ENCODE results near the gene OSBPL7.
A peak's percentile ranks its signal among the peaks of the same experiment; 100 is the strongest.

Gene OSBPL7, protein sequence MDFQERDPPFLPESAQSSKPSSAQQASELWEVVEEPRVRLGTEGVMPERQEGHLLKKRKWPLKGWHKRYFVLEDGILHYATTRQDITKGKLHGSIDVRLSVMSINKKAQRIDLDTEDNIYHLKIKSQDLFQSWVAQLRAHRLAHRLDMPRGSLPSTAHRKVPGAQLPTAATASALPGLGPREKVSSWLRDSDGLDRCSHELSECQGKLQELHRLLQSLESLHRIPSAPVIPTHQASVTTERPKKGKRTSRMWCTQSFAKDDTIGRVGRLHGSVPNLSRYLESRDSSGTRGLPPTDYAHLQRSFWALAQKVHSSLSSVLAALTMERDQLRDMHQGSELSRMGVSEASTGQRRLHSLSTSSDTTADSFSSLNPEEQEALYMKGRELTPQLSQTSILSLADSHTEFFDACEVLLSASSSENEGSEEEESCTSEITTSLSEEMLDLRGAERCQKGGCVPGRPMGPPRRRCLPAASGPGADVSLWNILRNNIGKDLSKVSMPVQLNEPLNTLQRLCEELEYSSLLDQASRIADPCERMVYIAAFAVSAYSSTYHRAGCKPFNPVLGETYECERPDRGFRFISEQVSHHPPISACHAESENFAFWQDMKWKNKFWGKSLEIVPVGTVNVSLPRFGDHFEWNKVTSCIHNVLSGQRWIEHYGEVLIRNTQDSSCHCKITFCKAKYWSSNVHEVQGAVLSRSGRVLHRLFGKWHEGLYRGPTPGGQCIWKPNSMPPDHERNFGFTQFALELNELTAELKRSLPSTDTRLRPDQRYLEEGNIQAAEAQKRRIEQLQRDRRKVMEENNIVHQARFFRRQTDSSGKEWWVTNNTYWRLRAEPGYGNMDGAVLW

DNA sequence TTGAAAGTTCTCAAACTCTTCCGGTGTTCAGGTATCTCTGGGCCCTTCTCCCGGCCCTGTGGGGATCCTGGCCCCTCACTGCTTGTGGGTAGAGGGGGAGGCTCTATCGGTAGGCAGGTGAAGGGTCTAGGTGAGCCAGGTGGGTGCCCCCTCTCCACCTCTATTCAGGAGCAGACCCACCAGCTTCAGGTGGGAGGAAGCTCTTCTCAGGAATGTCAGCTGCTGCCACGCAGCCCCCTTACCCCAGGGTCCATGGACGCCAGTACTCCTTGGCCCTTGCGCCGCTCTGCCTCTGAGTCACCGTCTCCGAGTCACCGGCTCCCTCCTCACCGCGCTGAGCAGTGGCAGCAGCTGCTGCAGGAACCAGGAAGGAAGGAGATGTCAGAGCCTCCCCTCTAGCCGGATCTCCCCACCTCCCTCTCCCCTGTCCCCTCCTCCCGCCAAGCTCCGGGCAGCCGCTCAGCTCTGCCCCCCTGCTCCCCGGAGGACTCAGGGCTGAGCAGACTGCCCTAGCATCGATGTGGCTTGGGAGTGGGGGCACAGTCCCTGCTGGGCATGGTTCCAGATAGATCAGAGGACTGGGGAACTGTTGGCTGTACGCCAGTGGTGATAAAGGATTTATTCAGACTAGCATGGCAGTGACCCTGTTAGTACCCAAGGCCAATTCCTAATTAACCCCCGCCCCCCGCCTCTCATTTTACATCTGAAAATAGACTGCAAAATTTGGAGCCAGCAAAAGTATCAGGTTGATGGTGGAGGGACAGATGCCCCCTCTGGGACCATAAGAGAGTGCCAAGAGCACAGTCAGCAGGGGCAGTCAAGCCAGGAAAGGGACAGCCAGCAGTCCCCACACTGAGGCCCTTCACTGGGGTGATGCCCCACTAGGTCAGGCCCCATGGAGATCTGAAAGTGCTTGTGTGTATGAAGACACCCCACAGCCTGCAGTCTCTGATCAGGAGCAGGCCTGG, at the start of gene OSBPL7:
Gene OSBPL7, minus strand, starts transcription at position 371 of the 968 bp plus-strand sequence. CDS start 1,516 bp downstream, outside the sequence.
- peak; percentile 90 for DNase-seq (ENCODE audit: low spot score)

DNA sequence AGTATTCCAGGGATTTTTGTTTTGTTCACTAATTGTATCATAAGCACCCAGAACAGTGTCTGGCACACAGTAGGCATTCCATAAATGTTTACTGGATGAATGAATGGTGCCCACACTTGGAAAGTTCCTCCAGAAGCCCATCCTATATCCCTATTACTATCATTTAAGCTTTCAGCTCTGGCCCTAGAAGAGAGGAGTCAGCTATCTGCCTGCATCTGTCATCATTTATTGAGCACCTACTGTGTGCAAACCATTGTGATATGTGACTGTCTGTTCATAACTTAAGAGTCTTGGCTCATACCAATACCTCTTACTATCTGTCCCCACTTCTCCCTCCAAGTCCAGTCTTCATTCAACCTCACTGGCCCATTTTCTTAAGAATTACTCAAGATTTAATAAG, 49.5 kb upstream of the OSBPL7 start:
- DNase-seq (ENCODE audit: low spot score), result no peak

GRCh38 chr17:47870056-47870455, 48.5 kb upstream of the OSBPL7 start:
- DNase-seq (ENCODE audit: low spot score), result no peak

- DNase-seq (ENCODE audit: low spot score), result no peak
Measured at GRCh38 chr17:47869114-47869513, 47.5 kb upstream of the OSBPL7 start.

DNA sequence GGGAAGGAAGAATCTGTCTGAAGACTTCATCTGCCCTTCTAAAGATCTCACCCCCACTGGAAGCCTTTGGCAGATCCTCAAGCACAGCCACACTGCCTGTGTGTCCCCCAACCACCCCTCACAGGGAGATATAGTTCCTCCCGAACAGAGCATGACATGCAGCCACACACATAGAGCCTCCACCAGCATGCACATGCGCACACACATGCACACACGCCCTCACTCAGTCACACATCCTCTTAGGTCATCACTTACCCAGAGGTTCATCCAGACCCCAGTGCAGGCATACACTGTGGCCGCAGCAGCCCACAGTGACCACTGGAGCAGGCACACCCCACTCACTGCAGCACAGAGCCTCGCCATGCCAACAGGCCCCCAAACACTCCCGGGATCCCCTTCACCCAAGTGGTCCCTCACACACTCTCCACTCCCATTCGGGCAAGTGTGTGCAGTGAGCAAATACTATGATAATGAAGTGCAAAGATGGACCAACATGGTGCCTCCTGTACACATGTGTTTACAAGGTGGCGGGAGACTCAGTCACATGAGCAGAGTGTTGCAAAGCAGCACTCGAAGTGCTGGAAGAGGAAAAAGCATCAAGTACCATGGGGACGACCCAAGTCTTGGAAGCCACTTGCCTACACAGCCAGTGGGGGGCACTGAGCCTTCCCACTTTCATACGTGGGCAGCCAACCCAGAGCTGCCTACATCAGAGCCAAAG, 46.4 kb upstream of the OSBPL7 start:
- DNase-seq (ENCODE audit: low spot score), result no peak

DNA sequence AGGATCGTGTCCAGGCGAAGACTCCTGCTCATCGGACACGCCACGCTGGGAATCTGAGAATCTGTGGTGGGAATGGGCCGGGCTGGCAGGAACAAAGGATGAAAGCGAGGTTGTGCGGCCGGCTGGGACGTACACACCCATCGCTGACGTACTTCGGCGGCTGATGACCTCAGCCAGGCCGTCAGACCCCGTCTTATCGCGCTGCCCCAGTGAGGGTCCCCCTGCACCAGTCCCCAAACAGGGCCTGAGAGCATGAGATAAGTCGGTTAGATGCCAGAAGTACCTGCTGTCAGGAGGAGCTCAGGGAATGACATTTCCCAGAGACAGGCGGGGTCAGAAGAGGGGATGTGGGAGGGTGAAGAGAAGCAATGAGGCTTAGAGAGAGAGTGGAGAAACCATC, 45.3 kb upstream of the OSBPL7 start:
- no peak for DNase-seq (ENCODE audit: low spot score)

DNA sequence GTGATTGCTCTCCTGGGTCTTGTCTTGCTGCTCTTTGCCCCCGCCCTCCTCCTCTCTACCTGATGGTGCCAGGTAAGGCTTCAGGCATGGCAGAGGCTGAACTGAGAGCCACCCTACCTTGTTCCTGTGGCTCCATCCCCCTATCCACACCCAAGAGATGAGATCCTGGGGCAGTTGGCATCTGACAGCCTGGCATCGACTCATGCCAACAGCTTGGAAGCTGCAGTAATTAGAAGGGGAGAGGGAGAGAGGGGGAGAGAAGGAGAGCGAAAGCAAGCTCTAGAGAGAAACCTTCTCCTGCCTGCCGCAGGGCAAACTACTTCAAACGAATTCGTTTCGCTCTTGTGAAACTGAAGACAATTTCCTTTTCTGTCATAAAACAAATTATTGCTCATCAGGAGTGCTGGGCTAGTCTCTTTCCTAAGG, 43.2 kb upstream of the OSBPL7 start:
- DNase-seq (ENCODE audit: low spot score), result no peak

DNA sequence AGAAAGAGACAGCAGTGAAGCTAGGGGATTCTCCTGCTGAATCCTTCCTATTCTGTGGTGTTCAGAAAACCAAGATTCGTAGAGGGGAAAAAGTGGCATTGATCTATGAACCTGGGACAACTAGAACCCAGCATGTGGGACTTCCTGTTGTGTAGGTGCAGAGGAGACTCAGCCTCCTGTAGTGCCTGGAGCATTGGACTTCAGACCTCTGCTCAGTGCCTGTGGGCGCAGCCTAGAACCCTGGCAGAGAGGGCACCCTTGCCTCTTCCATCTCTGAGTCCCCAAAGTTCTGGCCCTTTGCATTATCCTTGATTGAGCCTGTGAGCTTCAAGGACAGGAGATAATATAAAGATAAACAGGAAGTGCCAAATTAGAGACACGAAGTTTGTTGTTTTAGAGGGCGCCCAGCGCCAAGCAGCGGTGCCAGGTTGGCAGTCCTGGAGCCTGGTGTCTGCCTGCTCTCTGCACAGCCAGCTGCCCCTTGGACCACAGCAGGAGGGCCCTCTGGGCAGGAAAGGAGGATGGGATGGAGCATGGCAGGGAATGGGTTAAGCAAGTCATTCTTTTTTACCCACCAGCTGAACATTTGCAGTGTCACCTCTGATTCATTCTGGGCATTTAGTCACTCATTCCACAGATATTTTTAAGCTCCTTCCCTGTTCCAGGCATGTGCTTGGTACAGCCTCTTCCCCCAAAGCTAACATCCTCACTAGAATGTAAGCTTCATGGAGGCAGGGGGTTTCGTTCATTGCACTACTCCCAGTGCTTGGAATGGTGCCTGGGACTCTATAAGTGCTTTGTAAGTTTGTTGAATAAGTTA, 41.2 kb upstream of the OSBPL7 start:
- no peak for DNase-seq (ENCODE audit: low spot score)

GRCh38 chr17:47860386-47860785, 38.8 kb upstream of the OSBPL7 start:
- no peak for DNase-seq (ENCODE audit: low spot score)

DNA sequence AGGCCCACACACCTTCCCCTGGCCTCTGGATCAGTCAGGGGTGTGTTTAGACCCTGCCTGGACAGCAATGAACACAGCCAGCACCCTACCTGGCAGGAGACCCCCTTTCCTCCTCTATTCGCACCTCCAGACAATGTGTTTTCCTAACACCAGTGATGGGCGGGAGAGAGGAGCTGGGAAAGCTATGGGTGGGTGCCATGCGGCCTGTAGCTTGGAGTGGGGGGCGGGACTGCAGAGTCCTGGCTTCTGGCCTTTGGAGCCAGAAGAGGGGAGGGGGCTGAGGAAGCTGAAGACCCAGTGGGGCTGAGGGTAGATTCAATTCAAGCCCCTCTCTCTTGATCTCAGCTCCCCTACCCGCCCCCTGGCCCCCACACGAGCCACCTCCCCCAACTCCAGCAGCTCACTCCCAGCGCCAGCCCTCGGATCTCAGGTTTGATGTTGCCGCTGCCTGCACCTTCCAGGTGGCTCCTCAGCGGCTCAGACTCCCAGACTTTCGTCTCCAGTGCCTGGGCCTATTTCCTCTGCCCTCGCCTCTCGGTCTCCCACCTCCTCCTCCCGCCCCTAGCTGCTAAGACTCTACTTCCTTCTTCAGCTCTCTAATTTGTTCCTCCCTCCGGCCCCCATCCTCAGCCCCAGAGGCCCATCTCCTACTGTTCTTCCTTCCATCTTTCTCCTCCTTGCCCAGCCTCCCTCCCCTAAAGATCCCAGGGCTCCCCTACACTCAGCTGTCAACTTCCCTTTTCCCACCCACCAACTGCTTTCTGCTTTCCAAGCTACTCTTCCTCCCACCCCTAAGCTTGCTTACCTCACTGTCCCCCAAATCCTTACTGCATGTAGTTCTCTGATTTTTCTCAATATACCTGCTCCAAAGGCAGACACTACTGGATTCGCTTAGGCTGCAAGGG, 36.2 kb upstream of the OSBPL7 start:
- no peak for DNase-seq (ENCODE audit: low spot score)

GRCh38 chr17:47856830-47857229, 35.2 kb upstream of the OSBPL7 start:
- no peak for DNase-seq (ENCODE audit: low spot score)

- DNase-seq (ENCODE audit: low spot score), result no peak
Measured at GRCh38 chr17:47855737-47856136, 34.1 kb upstream of the OSBPL7 start.

GRCh38 chr17:47853616-47854015, 32.0 kb upstream of the OSBPL7 start:
- no peak for DNase-seq (ENCODE audit: low spot score)

- no peak for DNase-seq (ENCODE audit: low spot score)
Measured at GRCh38 chr17:47852113-47852949, 30.7 kb upstream of the OSBPL7 start.

DNA sequence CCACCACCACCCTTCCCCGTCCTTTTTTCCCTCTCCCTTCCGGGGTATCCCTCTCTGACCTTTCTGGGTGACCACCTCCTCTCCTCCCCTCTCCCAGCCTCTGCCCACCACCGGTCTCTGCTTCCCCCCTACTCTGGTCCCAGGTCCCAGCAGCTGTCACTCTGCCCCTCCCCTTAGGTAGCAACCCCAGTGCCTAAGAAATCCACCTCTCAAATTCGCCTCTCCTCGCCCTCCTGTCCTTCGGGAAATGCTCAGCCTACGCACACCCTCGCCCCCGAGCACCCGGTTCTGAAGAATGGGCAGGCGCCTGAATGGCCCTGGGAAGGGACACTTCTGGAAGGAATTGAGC, 30.1 kb upstream of the OSBPL7 start:
- DNase-seq (ENCODE audit: low spot score), result no peak

- DNase-seq (ENCODE audit: low spot score), result peak; percentile 66
Measured at GRCh38 chr17:47850692-47851573, 29.3 kb upstream of the OSBPL7 start, which contains the start of gene SP6. SP6 (minus strand) TSS chr17:47851163; CDS start chr17:47848429, 2,734 bp downstream.

- no peak for DNase-seq (ENCODE audit: low spot score)
Measured at GRCh38 chr17:47850373-47850691, 28.7 kb upstream of the OSBPL7 start.

- DNase-seq (ENCODE audit: low spot score), result no peak
Measured at GRCh38 chr17:47848198-47848513, 26.6 kb upstream of the OSBPL7 start.

All from CD4-positive, alpha-beta T cell treated with Interleukin-15 for 4 hours (primary cell).